Fibroblast of skin of scalp (primary cell): Measurements from ENCODE around the gene FBLN2.

Source experiments
- DNase-seq: peaks from one replicate; pipeline ENCODE4 v3.0.0-alpha.2; 2013

FBLN2 gene

GRCh38 chr3:13624671-13625125, 75.8 kb downstream of the FBLN2 start:
- DNase-seq, result no peak

GRCh38 chr3:13626396-13626795, 77.5 kb downstream of the FBLN2 start:
- DNase-seq, result no peak

GRCh38 chr3:13626915-13627460, 78.1 kb downstream of the FBLN2 start:
- no peak for DNase-seq

GRCh38 chr3:13627681-13628080, 78.8 kb downstream of the FBLN2 start:
- no peak for DNase-seq

- no peak for DNase-seq
These were observed 79.5 kb downstream of the FBLN2 start for GRCh38 chr3:13628432-13628831.

GRCh38 chr3:13628841-13629551, 80.1 kb downstream of the FBLN2 start:
- no peak for DNase-seq

- DNase-seq, result no peak
These were observed 80.7 kb downstream of the FBLN2 start for GRCh38 chr3:13629644-13630043.

- DNase-seq, result no peak
These were observed 82.3 kb downstream of the FBLN2 start for GRCh38 chr3:13631256-13631655.

- no peak for DNase-seq
These were observed 84.3 kb downstream of the FBLN2 start for GRCh38 chr3:13633176-13633575.

- DNase-seq, result no peak
These were observed 85.2 kb downstream of the FBLN2 start for GRCh38 chr3:13634151-13634550.

GRCh38 chr3:13634615-13635014, 85.7 kb downstream of the FBLN2 start:
- no peak for DNase-seq

- DNase-seq, result no peak
These were observed 87.3 kb downstream of the FBLN2 start for GRCh38 chr3:13636186-13636585.

GRCh38 chr3:13636874-13637273, 87.9 kb downstream of the FBLN2 start:
- DNase-seq, result no peak

GRCh38 chr3:13637311-13637891, 88.5 kb downstream of the FBLN2 start:
- DNase-seq, result no peak

- DNase-seq, result no peak
These were observed 89.0 kb downstream of the FBLN2 start for GRCh38 chr3:13637953-13638352.

- DNase-seq, result no peak
These were observed 90.0 kb downstream of the FBLN2 start for GRCh38 chr3:13638927-13639326.

GRCh38 chr3:13642597-13642996, 93.7 kb downstream of the FBLN2 start:
- no peak for DNase-seq

- peak; percentile 25 for DNase-seq
These were observed 95.6 kb downstream of the FBLN2 start for GRCh38 chr3:13644341-13645117.

- DNase-seq, result no peak
These were observed 97.1 kb downstream of the FBLN2 start for GRCh38 chr3:13645801-13646637.

- DNase-seq, result peak; percentile 34
These were observed 98.6 kb downstream of the FBLN2 start for GRCh38 chr3:13647298-13648059.
